K562 (cell line): Measurements from ENCODE around the gene VWA7. TPM values are rescaled to one million over a fixed set of nuclear protein-coding genes. Genes with fewer than 3 reads are reported as not detected.
A peak's percentile ranks its signal among the peaks of the same experiment; 100 is the strongest.

Experiments
- ATAC-seq: fragments of 200-7000 bp; cut with Tn5 transposase; 3 replicates; pipeline ENCODE4 v1.9.1; 2020; ENCODE audit warnings: moderate library complexity
- BruUV-seq: library from RNA; stranded (reverse); fragments of 400-500 nt; replicated peaks from 2 replicates; lab custom pipeline; 2021; lab: Mats Ljungman, UMichigan
- CTCF ChIA-PET: fragments of 300-600 bp; formaldehyde crosslinking; extraction: SDS; loops from one replicate; lab custom pipeline; 2021; ENCODE audit warnings: low intra/inter-chr PET ratio; lab: Yijun Ruan, JAX
- POLR2A ChIA-PET: fragments of 300-600, 350-650 bp; sonication (Branson Sonifier 250); formaldehyde crosslinking; extraction: SDS; loops from one replicate; lab custom pipeline; 2021; ENCODE audit warnings: antibody characterized with exemption, inconsistent platforms; lab: Yijun Ruan, JAX
- DNase-seq, 4 experiments: peaks; one replicate each; pipeline versions ENCODE4 v3.0.0 to v3.0.0-alpha.2; 2011 to 2018; ENCODE audit warnings: low spot score in 3 of 4, mixed read lengths in 3 of 4; ENCODE audit errors: extremely low read depth in 1 of 4
- FAIRE-seq: peaks from 2 replicates; lab custom pipeline; 2011; peaks lifted over from hg19 to GRCh38; lab: Jason Lieb, UNC
- H2AFZ ChIP-seq: 2 replicates; pipeline ENCODE4 v1.6.0; 2011; ENCODE audit warnings: low read depth, low read length, control low read depth, inconsistent platforms
- H3K27ac ChIP-seq: fragments of 200-600 bp; 3 replicates; pipeline ENCODE4 v1.8.0; 2011; ENCODE audit warnings: low read depth, mild to moderate bottlenecking, control low read depth, inconsistent platforms, low read length, moderate library complexity, mixed read lengths; ENCODE audit errors: extremely low read depth
- H3K27me3 ChIP-seq, 2 experiments: fragments of 300-600 bp in 1 of 2; 2 replicates in 1 of 2; 3 replicates in 1 of 2; pipeline versions ENCODE4 v1.6.0 to v1.8.0; 2011; ENCODE audit warnings: inconsistent platforms in 2 of 2, low read length in 2 of 2, mild to moderate bottlenecking in 1 of 2, mixed read lengths in 1 of 2, moderate library complexity in 1 of 2; ENCODE audit not compliant: control insufficient read depth in 2 of 2, insufficient read depth in 2 of 2
- H3K36me3 ChIP-seq: fragments of 300-600 bp; 3 replicates; pipeline ENCODE4 v1.8.0; 2011; ENCODE audit warnings: mild to moderate bottlenecking, low read length, inconsistent platforms; ENCODE audit not compliant: control insufficient read depth, insufficient read depth
- H3K4me1 ChIP-seq, 2 experiments: fragments of 200-600 bp in 1 of 2; replicated peaks in 1 of 2; 2 replicates in 1 of 2; 3 replicates in 1 of 2; pipeline versions ENCODE4 v1.5.1 to v1.8.0; 2011; ENCODE audit warnings: inconsistent platforms in 2 of 2, low read length in 2 of 2, mild to moderate bottlenecking in 1 of 2, mixed read lengths in 1 of 2, moderate library complexity in 1 of 2; ENCODE audit not compliant: control insufficient read depth in 2 of 2, insufficient read depth in 2 of 2
- H3K4me2 ChIP-seq: 2 replicates; pipeline ENCODE4 v1.6.1; 2011; ENCODE audit warnings: low read length, control low read depth, inconsistent platforms, mixed read lengths; ENCODE audit not compliant: insufficient read depth
- H3K4me3 ChIP-seq: fragments of 200-600 bp; sonication (generic), shearing (Covaris generic); 2 replicates; pipeline ENCODE4 v1.5.1; 2016; ENCODE audit warnings: control low read depth, inconsistent platforms
- H3K79me2 ChIP-seq: fragments of 200-600 bp; 3 replicates; pipeline ENCODE4 v1.8.0; 2011; ENCODE audit warnings: low read length, inconsistent platforms; ENCODE audit not compliant: control insufficient read depth, insufficient read depth
- H3K9ac ChIP-seq, 2 experiments: 2 replicates each; pipeline versions ENCODE4 v1.6.0 to v1.6.1; 2011; ENCODE audit warnings: low read depth in 2 of 2, low read length in 2 of 2, control low read depth in 1 of 2, inconsistent platforms in 1 of 2, mild to moderate bottlenecking in 1 of 2, mixed read lengths in 1 of 2; ENCODE audit not compliant: insufficient read depth in 1 of 2
- H3K9me1 ChIP-seq: one replicate; pipeline ENCODE4 v1.6.0; 2011; ENCODE audit warnings: inconsistent platforms, mild to moderate bottlenecking, low read length, moderate library complexity; ENCODE audit not compliant: control insufficient read depth, insufficient read depth
- H3K9me3 ChIP-seq: replicated peaks from 2 replicates; pipeline ENCODE4 v1.5.1; 2011; ENCODE audit warnings: low read depth, low read length, inconsistent platforms; ENCODE audit not compliant: control insufficient read depth, insufficient read depth
- H4K20me1 ChIP-seq: replicated peaks from 2 replicates; pipeline ENCODE4 v1.6.1; 2011; ENCODE audit warnings: low read length, inconsistent platforms, mixed read lengths; ENCODE audit not compliant: control insufficient read depth, insufficient read depth
- ARID3A ChIP-seq: IDR thresholded peaks from 2 replicates; pipeline ENCODE4 v1.6.1; 2012; ENCODE audit warnings: low read depth, low read length, improper control_type of control experiment, borderline replicate concordance
- E2F3 ChIP-seq: fragments of 250-450 bp; sonication (Bioruptor Pico); IDR thresholded peaks from 2 replicates; pipeline ENCODE4 v1.4.0; 2020; ENCODE audit warnings: mild to moderate bottlenecking
- ETV5 ChIP-seq: sonication (generic); formaldehyde crosslinking; IDR thresholded peaks from 2 replicates; pipeline ENCODE4 v1.4.0; 2020; ENCODE audit warnings: low read depth, mild to moderate bottlenecking, missing genetic modification reagents
- FOXA3 ChIP-seq, 2 experiments: fragments of 450-650 bp in 1 of 2; sonication (generic) in 1 of 2; formaldehyde crosslinking; IDR thresholded peaks in 1 of 2; conservative IDR thresholded peaks in 1 of 2; 2 replicates each; pipeline versions ENCODE4 v1.4.0 to v1.8.0; 2020 to 2022; ENCODE audit warnings: mild to moderate bottlenecking in 2 of 2, missing genetic modification reagents in 1 of 2
- GTF2E2 ChIP-seq: fragments of 200-800 bp; sonication (Bioruptor generic); IDR thresholded peaks from 2 replicates; pipeline ENCODE4 v1.6.1; 2016; ENCODE audit warnings: missing genetic modification characterization, missing compliant biosample characterization
- POLR2G ChIP-seq: fragments of 200-400 bp; formaldehyde crosslinking; IDR thresholded peaks from 2 replicates; pipeline ENCODE4 v1.6.1; 2017; ENCODE audit warnings: low read depth, mild to moderate bottlenecking, antibody characterized with exemption, low read length, moderate library complexity
- ZBTB7A ChIP-seq: IDR thresholded peaks from 2 replicates; pipeline ENCODE4 v1.6.1; 2011; ENCODE audit warnings: low read depth, mild to moderate bottlenecking, low read length, moderate library complexity, borderline replicate concordance; ENCODE audit not compliant: control insufficient read depth
- ZHX1 ChIP-seq: fragments of 150-350 bp; conservative IDR thresholded peaks from 2 replicates; pipeline ENCODE4 v1.6.1; 2014; ENCODE audit warnings: low read length
- ZNF175 ChIP-seq: fragments of 200-800 bp; sonication (Bioruptor generic); IDR thresholded peaks from 2 replicates; pipeline ENCODE4 v1.6.1; 2016; ENCODE audit warnings: low read depth, mild to moderate bottlenecking, missing genetic modification characterization, missing compliant biosample characterization
- ZNF584 ChIP-seq: fragments of 200-800 bp; sonication (Bioruptor generic); IDR thresholded peaks from 2 replicates; pipeline ENCODE4 v1.6.1; 2016; ENCODE audit warnings: low read depth, mild to moderate bottlenecking, missing genetic modification characterization, missing compliant biosample characterization
- ZNF76 ChIP-seq: fragments of 250-450 bp; sonication (Bioruptor Pico); IDR thresholded peaks from 2 replicates; pipeline ENCODE4 v1.4.0; 2020; ENCODE audit warnings: mild to moderate bottlenecking, moderate library complexity, borderline replicate concordance
- WGBS: fragments of 100-300 bp; shearing (Covaris generic); methylation state at CpG from one replicate; pipeline ENCODE4 v1.1.6; 2016; ENCODE audit warnings: low coverage, mixed read lengths; ENCODE audit not compliant: insufficient coverage; ENCODE audit errors: missing lambda C conversion rate; 5-methylcytosine and 5-hydroxymethylcytosine counted together
- in situ Hi-C: fragments of 300-500 bp; cut with MboI; formaldehyde crosslinking; loops from 4 replicates; pipeline ENCODE4 v1.15.0; 2018; ENCODE audit warnings: inconsistent platforms, mixed read lengths
- intact Hi-C: fragments of 100-400 bp; cut with micrococcal nuclease; formaldehyde crosslinking; loops from 2 replicates; pipeline ENCODE4 v1.14.2; 2022
- polyA plus RNA-seq, 8 experiments: library from polyadenylated mRNA; depleted of rRNA in 4 of 8; stranded (reverse) in 5 of 8; unstranded in 3 of 8; fragments of >200 nt; fragmentation: Nextera tagmentation in 2 of 8; fragmentation: Illumina TruSeq in 1 of 8; extraction: Ambion mirVana in 2 of 8; extraction: Trizol in 1 of 8; gene quantifications; 2 replicates each; pipeline versions ENCODE4 v1.2.1 to v1.2.3, GENCODE V29; 2011 to 2014; ENCODE audit warnings: inconsistent platforms in 1 of 8, missing spikeins in 1 of 8
- total RNA-seq, 7 experiments: library from RNA; depleted of rRNA in 6 of 7; stranded (reverse); fragments of >200 nt in 6 of 7; fragmentation: Illumina TruSeq in 2 of 7; extraction: Trizol in 2 of 7; gene quantifications; 2 replicates each; pipeline versions ENCODE4 v1.2.1 to v1.2.3, GENCODE V29; 2011 to 2021; ENCODE audit warnings: low replicate concordance in 1 of 7
- TF ChIP-seq, protein P1 (sequence below), 3 experiments: fragments of 200-800 bp in 1 of 3; sonication (Bioruptor generic) in 1 of 3; sonication (generic) in 1 of 3; formaldehyde crosslinking in 1 of 3; IDR thresholded peaks; 2 replicates each; pipeline versions ENCODE4 v1.6.1 to v1.8.0; 2016 to 2022; ENCODE audit warnings: mild to moderate bottlenecking in 2 of 3, missing compliant biosample characterization in 2 of 3, missing genetic modification characterization in 2 of 3, missing genetic modification reagents in 1 of 3

VWA7 gene
- total and polyA plus RNA-seq, 9 of the 15 experiments (the other 6 are each of a cell fraction or from before 2014, with no cell fraction given): 0.18 to 2.9 (median 0.95) TPM

DNA sequence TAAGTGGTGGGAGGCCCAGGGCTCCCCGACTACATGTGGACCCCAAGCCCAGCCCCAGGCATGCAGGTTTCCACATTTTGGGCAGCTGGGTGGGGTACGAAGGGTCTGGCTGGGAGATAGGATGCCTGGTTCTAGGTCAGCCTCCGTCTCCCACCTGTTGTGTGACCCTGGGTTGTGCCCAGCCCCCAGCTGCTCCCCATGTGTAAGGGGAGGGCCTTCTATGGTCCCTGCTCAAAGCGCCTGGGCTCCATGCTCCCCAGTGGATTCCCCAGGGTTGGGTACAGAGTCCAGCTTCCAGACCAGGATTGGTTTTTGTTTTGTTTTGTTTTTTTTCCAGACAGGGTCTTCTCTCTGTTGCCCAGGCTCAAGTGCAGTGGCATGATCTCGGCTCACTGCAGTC lies 1.1 kb upstream of the VWA7 start (continued):
- no peak for TF ChIP-seq ZHX1
- TF ChIP-seq ZBTB7A: peak; percentile 50; the same call in 1 of the 2 replicates
- 0 out of 2 replicates have a peak, but pooled peaks have one; percentile 9 for TF ChIP-seq E2F3 (CRISPR knock-in tag)
- TF ChIP-seq ZNF76: 0 out of 2 replicates have a peak, but pooled peaks have one; percentile 33
- TF ChIP-seq POLR2G: 0 out of 2 replicates have a peak, but pooled peaks have one; percentile 38
- no peak for TF ChIP-seq ETV5 (CRISPR knock-in tag)
- no peak for TF ChIP-seq GTF2E2 (tag)

DNA sequence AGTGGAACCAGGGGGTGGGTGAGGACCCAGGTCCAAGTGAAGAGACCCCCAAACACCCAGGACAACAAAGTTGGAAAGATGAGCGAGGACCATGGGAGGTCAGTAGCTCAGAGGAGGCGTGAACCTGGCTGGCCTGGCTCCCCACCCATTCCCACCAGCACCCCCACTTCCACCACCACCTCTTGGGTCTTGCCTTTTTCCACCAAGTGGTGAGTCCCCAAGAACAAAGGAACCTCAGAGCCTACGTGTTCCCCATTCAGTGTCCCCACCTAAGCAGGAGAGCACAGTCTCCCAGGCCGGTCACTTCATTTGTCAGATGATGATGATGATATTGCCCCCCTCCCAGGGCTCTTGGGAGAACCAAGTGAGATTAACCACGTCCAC lies 531 bp upstream of the VWA7 start:
- Histone ChIP-seq H3K79me2 (no peaks in the 10 kb centered on the region), H3K4me3 (no peak overlapping the region), H4K20me1 (no peaks in the 10 kb centered on the region), H2AFZ (no peak overlapping the region), H3K9me3 (no peaks in the 10 kb centered on the region), H3K4me2 (peak overlapping the region; percentile 56), H3K4me1 (peaks cover 43 to 86% of the 10 kb centered on the region in 2 experiments), H3K9me1 (peaks cover 6% of the 10 kb centered on the region), H3K27ac (peak overlapping the region; percentile 87), H3K9ac (peak overlapping the region; percentile 64 to 88; a peak in 3 of 4 replicates), H3K27me3 (no peaks in the 10 kb centered on the region), H3K36me3 (peaks cover 53% of the 10 kb centered on the region; the same call in 2 of the 3 replicates)
- ChIA-PET CTCF (interaction anchor here (0.7 to 1.1 kb wide), 2 partner anchors 52 to 231 kb away, joined by 3 to 4 read pairs; partner anchors contain the start of gene ATP6V1G2), POLR2A (interaction anchor here (0.6 to 8.8 kb wide), 29 partner anchors 9 to 1080 kb away, joined by 3 to 47 read pairs (median 5); partner anchors contain the start of genes ABHD16A, BAG6, DDAH2 and GPANK1)
- BruUV-seq: no TSS peak
- FAIRE-seq (no peak), ATAC-seq (peak; percentile 1), DNase-seq (peak in 1 of 4 experiments; percentile 64)
- in situ Hi-C loops (no loop called here), intact Hi-C loops (loop anchor here (2.0 to 10.0 kb wide), 2 partner anchors 17 to 233 kb away; partner anchors contain the start of genes ATP6V1G2, DDX39B, NFKBIL1 and VARS1)
- WGBS: 47% methylated on average over 5 of the region's 5 CpGs
- TF ChIP-seq ZNF175: peak; percentile 71
- TF ChIP-seq ZNF584: 0 out of 2 replicates have a peak, but pooled peaks have one; percentile 6
- TF ChIP-seq, protein P1, sequence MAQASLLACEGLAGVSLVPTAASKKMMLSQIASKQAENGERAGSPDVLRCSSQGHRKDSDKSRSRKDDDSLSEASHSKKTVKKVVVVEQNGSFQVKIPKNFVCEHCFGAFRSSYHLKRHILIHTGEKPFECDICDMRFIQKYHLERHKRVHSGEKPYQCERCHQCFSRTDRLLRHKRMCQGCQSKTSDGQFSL (CRISPR knock-in tag; IDR thresholded peaks at IDR 0.05): peak; percentile 94
- TF ChIP-seq, protein P1 (tag; IDR thresholded peaks at IDR 0.05): no peak; a peak in 1 of 4 replicates
- TF ChIP-seq FOXA3 (CRISPR knock-in tag; conservative IDR thresholded peaks at IDR 0.05 in 1 of 2, IDR thresholded peaks at IDR 0.05 in 1 of 2): 0 out of 4 replicates have a peak, but pooled peaks of 1 of the 2 experiments have one; percentile 58
- no peak for TF ChIP-seq ARID3A
